Measurements from ENCODE around the gene BICD2. TPM values are rescaled to one million over a fixed set of nuclear protein-coding genes. Genes with fewer than 3 reads are reported as not detected.

The BICD2 gene
- total RNA-seq, 1 experiment from 2014 or later, result 30.3 TPM

- no peak for DNase-seq (ENCODE audit: low spot score)
- in situ Hi-C loops (cut with HindIII; ENCODE audit: low sequenced_read_pairs), result no loop called here
Observed at GRCh38 chr9:92734931-92735635, 29.6 kb downstream of the BICD2 start.

- no peak for DNase-seq (ENCODE audit: low spot score)
- in situ Hi-C loops (cut with HindIII; ENCODE audit: low sequenced_read_pairs), result no loop called here
Observed at GRCh38 chr9:92730897-92731296, 33.7 kb downstream of the BICD2 start.

DNA sequence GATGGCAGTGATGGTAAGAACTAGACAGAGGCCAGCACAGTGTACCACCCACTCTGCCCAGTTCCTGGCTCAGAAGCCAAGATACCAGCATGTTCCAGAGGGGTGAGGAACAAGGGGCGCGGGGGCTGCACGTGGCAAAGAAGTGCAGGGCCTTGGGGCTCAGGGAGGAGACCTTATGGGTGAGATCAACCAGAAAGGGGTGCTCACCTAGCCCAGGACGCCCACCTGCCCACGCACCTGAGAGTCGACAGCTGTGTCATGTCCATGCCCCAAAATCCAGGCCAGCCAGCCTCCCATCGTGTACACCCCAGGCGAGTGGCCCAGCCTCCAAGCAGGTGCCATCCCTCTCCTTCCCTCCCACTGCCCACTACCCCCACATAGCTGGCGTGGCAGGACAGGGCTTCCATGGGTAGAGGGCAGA lies 34.9 kb downstream of the BICD2 start:
- DNase-seq (ENCODE audit: low spot score), result no peak
- in situ Hi-C loops (cut with HindIII; ENCODE audit: low sequenced_read_pairs), result no loop called here

DNA sequence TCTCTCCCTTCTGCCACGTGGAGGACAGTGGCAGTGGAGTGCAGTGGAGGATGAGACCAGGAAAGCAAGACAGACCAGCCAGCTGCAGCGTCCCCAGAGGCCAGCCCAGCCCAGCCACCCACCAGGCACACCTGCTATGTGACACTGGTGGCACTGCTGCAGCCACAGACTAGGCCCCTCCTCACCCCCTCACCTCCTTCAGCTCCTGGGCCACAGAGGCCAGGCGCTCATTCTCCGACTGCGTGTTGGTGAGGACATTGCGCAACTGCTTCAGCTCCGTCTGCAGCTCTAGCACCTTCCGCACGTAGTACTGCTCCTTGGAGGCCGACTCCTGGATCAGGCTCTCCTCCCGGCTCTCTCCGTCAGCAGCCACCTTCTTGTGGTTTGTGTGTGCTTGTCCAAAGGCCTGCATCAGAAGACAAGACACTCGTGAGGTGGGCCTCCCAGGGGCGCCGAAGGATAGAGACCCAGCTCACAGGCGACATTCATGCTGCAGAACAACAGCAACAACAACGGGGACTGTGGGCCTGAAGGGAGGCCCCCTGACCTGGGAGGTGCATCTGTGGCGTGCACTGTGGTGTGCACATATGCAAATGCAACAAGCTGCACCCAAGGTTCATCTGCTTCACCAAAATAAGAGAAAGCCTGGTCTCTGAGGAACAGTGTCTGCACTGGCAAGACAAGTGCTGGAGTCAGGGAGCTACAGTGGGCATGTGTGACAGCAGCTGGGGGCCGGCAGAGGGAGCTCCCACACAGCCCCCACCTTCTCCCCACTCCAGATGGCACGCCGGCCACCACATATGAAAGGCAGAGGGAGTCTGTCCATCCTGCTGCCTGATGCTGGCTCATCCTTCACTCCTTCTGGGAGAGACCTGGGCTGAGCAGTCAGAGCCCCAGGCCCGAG lies 35.5 kb downstream of the BICD2 start:
- in situ Hi-C loops (cut with HindIII; ENCODE audit: low sequenced_read_pairs), result no loop called here
- DNase-seq (ENCODE audit: low spot score), result peak; percentile 49

DNA sequence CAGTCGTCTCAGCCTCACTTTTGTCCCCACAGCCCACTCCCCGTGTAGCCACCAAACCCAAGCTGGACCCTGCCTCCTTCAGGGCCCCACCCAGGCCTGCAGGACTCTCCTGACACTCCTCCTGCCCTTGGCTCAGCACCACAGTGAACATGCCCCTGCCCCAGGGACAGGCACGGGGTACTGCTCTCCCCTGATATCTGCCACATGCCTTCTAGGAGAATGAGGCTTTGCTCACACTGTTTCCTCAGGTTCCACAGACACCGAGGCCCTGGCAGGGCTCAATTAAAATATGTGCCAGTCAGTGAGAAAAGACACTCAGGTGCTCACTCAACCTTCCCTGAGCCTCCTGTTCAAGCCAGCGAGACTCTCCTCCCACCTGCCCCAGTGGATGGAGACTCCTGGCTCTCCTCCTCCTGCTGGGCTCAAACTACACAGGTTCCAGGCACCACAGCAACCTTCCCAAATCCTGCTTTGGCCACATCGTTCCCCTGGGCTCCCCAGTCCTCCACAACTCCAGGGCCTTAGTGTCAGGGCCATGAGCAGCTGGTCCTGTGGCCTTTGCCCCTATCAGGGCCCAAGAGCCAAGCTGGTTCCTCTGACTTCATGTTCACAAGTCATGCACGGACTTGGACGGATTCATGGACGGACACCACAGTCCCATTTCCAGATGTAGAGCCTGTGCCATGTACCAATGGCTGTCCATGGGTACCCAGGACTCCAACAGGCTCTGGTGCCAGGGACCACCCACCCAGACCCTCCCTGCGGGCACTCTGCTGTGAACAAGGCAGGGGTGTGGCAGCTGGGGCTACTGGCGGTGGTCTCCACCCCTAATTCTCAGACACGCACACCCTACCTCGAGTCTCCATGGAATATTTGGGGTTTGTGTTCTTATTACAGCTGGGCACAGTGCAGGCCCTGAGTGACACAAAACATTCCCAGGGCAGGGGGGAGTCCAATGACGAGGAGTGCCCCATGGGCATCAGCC lies 36.6 kb downstream of the BICD2 start:
- no peak for DNase-seq (ENCODE audit: low spot score)
- in situ Hi-C loops (cut with HindIII; ENCODE audit: low sequenced_read_pairs), result no loop called here

DNA sequence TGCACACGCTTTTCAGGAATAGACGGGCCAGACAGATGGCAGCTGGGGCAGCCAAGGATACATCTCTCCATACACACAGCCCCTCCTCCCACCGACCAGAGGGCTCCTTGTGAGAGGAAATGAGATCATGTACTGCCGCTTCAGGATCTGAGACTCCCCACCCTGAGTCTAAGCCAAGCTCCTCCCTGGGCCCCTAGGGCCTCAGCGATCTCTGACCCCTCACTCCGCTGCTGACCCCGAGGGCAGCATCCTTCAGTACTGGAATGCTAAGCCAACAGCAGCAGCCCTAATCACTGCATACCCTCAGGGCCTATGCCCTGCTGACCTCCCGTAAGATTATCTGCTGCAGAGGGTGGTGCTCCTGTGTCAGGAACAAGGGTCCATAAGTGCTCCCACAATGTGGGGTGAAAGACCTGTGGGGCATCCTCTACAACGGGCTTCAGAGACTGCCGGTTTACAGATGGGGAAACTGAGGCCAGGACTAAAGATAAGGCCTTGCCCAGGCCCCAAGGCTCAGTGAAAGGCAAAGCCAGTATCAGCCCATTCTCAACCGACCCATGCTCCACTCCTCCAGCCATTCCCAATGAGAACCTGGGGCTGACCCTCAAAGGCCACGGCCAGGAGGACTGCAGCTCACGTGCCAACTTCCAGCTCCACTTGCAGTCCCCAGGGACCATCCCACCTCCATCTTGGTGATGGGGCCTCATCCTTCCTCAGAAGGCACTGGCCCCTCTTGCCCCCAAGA lies 37.5 kb downstream of the BICD2 start:
- in situ Hi-C loops (cut with HindIII; ENCODE audit: low sequenced_read_pairs), result no loop called here
- peak; percentile 77 for DNase-seq (ENCODE audit: low spot score)

- in situ Hi-C loops (cut with HindIII; ENCODE audit: low sequenced_read_pairs), result no loop called here
Observed at GRCh38 chr9:92726348-92726747, 38.3 kb downstream of the BICD2 start.

DNA sequence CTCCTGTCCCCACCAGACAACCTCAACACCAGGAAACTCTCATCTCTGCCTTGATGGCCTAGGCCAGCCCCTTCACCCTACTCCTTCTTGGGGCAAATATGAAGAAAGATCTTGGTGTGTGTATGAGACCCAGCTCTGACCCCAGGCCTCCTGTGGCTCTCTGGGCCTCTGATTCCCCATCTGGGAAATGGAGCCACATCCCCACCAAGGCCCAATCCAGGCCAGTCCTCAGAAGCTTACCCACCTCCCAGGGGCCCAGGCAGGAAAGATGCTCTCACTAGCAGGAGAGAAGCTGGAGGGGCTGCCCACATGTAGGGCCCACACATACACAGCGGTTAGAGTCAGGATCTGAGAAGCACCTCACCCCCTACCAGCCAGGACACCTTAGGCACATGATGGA lies 38.9 kb downstream of the BICD2 start:
- in situ Hi-C loops (cut with HindIII; ENCODE audit: low sequenced_read_pairs), result no loop called here
- DNase-seq (ENCODE audit: low spot score), result no peak

More at GRCh38 chr9:92726348-92726747, 38.3 kb downstream of the BICD2 start:
- no peak for DNase-seq (ENCODE audit: low spot score)

DNA sequence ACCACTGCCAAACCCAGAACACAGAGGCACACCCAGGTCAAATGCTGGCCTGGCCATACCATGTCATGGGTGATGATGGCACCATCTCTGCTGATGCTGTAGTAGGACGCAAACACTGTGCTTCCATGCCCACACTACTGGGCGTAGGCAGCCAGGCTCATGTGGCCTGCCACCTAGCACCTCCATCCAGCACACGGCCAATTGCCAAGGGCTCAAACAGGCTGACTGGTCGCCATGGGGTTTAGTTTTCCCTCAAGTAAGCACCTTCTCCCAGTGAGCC lies 39.4 kb downstream of the BICD2 start:
- DNase-seq (ENCODE audit: low spot score), result no peak
- in situ Hi-C loops (cut with HindIII; ENCODE audit: low sequenced_read_pairs), result no loop called here

DNA sequence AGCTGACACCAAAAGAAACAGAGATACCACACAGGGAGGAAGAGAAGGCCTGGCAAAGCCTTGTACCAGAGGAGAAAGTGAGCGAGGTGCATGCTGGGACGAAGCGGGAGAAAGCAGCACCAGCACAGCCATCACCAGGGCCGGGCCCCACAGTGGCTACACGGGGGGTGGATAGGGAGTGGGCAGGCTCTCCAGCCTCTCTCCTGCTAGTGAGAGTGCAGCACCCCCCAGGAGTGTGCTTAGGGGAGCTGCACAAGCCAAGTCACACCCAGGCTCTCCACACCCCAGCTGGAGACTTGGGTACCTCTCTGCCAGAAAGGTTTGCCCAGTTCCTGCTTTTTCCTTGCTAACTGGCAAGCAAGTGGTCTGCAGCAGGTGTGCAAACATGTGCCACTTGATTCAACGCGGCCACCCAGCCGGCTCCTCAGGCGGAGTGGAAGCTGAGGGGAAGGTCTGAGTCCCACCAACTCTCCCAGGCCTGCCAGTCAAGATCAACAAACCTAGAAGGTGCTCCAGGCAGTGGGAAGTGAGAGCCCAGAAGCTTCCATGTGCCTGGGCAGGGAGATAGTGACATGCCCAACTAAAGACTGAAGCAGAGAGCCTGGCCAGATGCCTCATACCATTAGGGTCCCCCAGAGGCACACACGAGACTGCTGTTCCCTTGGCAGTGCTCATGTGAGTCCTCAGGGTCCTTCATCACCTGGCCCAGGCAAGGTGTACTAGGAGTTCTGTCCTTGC lies 39.9 kb downstream of the BICD2 start:
- DNase-seq (ENCODE audit: low spot score), result no peak
- in situ Hi-C loops (cut with HindIII; ENCODE audit: low sequenced_read_pairs), result no loop called here

DNA sequence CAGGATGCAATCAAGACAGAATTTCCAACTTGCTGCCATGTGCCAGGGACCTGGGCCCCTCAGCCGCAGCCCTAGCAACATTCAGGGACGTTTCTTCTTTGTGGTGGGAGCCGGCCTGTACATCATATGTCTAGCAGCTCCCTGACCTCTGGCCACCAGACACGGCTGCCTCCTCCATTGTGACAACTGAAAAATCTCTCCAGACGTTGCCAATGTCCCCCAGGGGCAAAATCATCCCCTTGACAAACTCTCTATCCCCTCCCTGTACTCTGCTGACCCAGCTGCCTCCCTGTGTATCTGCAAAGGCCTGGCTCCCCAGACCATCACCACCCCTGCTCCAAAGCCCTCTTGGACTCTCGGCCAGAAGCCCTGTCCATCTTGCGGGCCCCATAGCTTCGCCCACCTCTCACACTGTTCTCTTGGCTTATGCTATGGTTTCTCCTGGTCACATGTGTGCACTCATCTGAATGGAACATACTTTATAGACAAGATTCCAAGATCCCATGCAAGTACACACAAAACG lies 40.8 kb downstream of the BICD2 start:
- in situ Hi-C loops (cut with HindIII; ENCODE audit: low sequenced_read_pairs), result no loop called here
- DNase-seq (ENCODE audit: low spot score), result no peak

GRCh38 chr9:92723299-92723625 lies 41.4 kb downstream of the BICD2 start:
- in situ Hi-C loops (cut with HindIII; ENCODE audit: low sequenced_read_pairs), result no loop called here

GRCh38 chr9:92722386-92723298 lies 42.0 kb downstream of the BICD2 start:
- DNase-seq (ENCODE audit: low spot score), result no peak
- in situ Hi-C loops (cut with HindIII; ENCODE audit: low sequenced_read_pairs), result no loop called here

More at GRCh38 chr9:92723299-92723625, 41.4 kb downstream of the BICD2 start:
- DNase-seq (ENCODE audit: low spot score), result no peak

DNA sequence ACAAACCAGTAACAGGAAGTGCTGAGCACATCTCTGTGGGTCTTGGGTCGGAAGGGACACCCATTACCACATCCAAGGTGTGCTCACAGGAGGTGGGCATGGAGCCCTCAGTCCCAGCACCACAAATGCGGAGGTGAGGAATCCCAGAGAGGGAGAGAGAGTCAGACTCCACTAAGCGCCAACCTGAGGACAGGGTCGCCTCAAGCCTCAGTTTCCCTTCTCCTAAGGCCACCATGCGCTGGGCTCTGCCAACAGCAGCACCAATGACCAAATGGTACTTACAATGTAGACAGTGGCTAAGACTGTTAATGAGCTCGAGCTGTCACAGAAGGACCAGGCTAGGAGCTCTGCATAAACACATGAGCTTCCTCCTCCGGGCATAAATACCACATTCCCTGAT lies 43.1 kb downstream of the BICD2 start:
- no peak for DNase-seq (ENCODE audit: low spot score)
- in situ Hi-C loops (cut with HindIII; ENCODE audit: low sequenced_read_pairs), result no loop called here

- in situ Hi-C loops (cut with HindIII; ENCODE audit: low sequenced_read_pairs), result no loop called here
- DNase-seq (ENCODE audit: low spot score), result no peak
Observed at GRCh38 chr9:92720807-92721535, 43.7 kb downstream of the BICD2 start.

- in situ Hi-C loops (cut with HindIII; ENCODE audit: low sequenced_read_pairs), result no loop called here
- no peak for DNase-seq (ENCODE audit: low spot score)
Observed at GRCh38 chr9:92720209-92720765, 44.3 kb downstream of the BICD2 start.

Measured in G401 (cell line).